Cerebellar cortex (tissue), 1 donor: ENCODE results near the gene BIVM.

Experiments used
- DNase-seq: peaks from one replicate; pipeline ENCODE4 v3.0.0-alpha.2; 2015; ENCODE audit warnings: low spot score

BIVM gene

GRCh38 chr13:102845289-102845629, 46.3 kb downstream of the BIVM start:
- DNase-seq, result no peak

GRCh38 chr13:102845630-102846260, 46.8 kb downstream of the BIVM start, which contains the start of gene ERCC5:
Gene ERCC5 (plus strand): TSS chr13:102846032. CDS start chr13:102846267, 235 bp downstream.
- peak; percentile 95 for DNase-seq

- DNase-seq, result peak; percentile 47
These were observed 47.5 kb downstream of the BIVM start for GRCh38 chr13:102846261-102847015.

GRCh38 chr13:102847272-102848234, 48.6 kb downstream of the BIVM start:
- DNase-seq, result peak; percentile 64

GRCh38 chr13:102848956-102849355, 50.0 kb downstream of the BIVM start:
- no peak for DNase-seq

- DNase-seq, result no peak
These were observed 53.6 kb downstream of the BIVM start for GRCh38 chr13:102852556-102852955.

- DNase-seq, result no peak
These were observed 55.8 kb downstream of the BIVM start for GRCh38 chr13:102854675-102855074.

- no peak for DNase-seq
These were observed 57.6 kb downstream of the BIVM start for GRCh38 chr13:102856557-102856956.

GRCh38 chr13:102862624-102863210, 63.8 kb downstream of the BIVM start:
- no peak for DNase-seq

GRCh38 chr13:102863590-102863989, 64.7 kb downstream of the BIVM start:
- peak; percentile 72 for DNase-seq

- no peak for DNase-seq
These were observed 69.5 kb downstream of the BIVM start for GRCh38 chr13:102868366-102868936.

- no peak for DNase-seq
These were observed 71.2 kb downstream of the BIVM start for GRCh38 chr13:102869948-102870676.

GRCh38 chr13:102870677-102871415, 71.9 kb downstream of the BIVM start:
- DNase-seq, result peak; percentile 90

GRCh38 chr13:102872131-102872530, 73.2 kb downstream of the BIVM start:
- no peak for DNase-seq

GRCh38 chr13:102872531-102872930, 73.6 kb downstream of the BIVM start:
- DNase-seq, result no peak

- no peak for DNase-seq
These were observed 74.7 kb downstream of the BIVM start for GRCh38 chr13:102873653-102874052.

GRCh38 chr13:102875256-102875655, 76.3 kb downstream of the BIVM start:
- no peak for DNase-seq

GRCh38 chr13:102877303-102877702, 78.4 kb downstream of the BIVM start:
- no peak for DNase-seq

- peak; percentile 31 for DNase-seq
These were observed 79.6 kb downstream of the BIVM start for GRCh38 chr13:102878481-102878880.

- DNase-seq, result no peak
These were observed 81.0 kb downstream of the BIVM start for GRCh38 chr13:102879793-102880499.
